ENCODE data around the gene TRAF3.

DNA sequence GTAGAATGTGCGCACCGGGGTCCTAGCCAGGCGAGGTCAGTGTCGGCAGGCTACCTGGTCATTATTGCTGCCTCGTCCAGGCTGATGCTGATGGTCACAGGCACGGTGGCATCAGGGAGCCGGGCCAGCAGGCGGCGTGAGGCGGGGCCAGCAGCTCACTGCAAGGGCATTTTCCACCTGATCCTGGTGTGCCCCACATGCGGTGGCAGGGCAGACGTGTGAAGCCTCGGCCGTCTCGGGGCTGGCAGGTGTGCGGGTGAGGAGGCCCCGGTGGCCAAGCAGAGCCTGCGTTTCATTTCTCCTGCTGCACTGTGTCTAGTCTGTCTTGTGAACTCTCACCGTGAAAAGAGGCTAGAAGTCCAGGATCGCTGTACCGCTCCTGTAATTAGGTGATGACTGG lies 133.2 kb downstream of the TRAF3 start:
- TF ChIP-seq, protein P1, sequence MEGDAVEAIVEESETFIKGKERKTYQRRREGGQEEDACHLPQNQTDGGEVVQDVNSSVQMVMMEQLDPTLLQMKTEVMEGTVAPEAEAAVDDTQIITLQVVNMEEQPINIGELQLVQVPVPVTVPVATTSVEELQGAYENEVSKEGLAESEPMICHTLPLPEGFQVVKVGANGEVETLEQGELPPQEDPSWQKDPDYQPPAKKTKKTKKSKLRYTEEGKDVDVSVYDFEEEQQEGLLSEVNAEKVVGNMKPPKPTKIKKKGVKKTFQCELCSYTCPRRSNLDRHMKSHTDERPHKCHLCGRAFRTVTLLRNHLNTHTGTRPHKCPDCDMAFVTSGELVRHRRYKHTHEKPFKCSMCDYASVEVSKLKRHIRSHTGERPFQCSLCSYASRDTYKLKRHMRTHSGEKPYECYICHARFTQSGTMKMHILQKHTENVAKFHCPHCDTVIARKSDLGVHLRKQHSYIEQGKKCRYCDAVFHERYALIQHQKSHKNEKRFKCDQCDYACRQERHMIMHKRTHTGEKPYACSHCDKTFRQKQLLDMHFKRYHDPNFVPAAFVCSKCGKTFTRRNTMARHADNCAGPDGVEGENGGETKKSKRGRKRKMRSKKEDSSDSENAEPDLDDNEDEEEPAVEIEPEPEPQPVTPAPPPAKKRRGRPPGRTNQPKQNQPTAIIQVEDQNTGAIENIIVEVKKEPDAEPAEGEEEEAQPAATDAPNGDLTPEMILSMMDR (IDR thresholded peaks at IDR 0.05) = no peak
- TF ChIP-seq POLR2A (IDR thresholded peaks at IDR 0.05) = no peak
